NCI-H446 treated with DMSO at 0.1 percent for 48 hours (cell line): ENCODE results near the gene IGDCC3.
"Not testable (repeated sequence)": the region's sequence is repeated elsewhere in the genome, so short reads cannot be mapped to it uniquely, and the experiment has no call there.

Experiments used
- DNase-seq: peaks from one replicate; lab custom pipeline; 2025; lab: John Stamatoyannopoulos, UW

The IGDCC3 gene

DNA sequence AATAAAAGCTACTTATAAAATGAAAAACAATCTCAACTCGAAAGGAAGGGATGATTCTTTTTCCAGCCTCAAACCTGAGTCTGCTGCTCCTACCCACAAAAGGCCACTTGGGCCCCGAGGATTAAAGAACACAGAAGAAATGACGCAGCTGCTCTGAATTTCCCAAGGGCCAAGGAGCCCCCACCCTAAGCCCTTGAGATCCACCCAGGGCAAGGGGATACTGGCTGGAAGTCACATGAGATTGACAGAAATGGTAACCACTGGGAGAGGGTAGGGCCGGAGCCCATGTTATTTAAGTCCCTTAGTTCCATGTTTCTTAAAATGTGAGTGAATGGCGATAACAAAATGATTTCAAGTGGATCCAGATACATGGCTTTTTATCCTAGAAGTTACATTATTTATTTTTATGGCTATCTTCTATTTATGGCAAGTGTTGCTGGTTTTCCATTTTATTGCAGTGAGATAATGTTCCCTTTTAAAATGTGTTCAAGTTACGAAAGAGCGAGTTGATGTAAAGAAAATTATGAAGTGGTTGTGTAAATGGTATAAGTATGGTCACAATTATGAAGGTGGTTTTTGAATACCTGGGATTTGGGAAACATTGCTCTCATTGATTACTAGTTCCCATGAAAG, 28.1 kb upstream of the IGDCC3 start:
- no peak for DNase-seq

GRCh38 chr15:65404186-65404872, 26.5 kb upstream of the IGDCC3 start:
- no peak for DNase-seq

- DNase-seq, result no peak
These were observed 25.2 kb upstream of the IGDCC3 start for GRCh38 chr15:65402961-65403360.

GRCh38 chr15:65401611-65402240, 23.9 kb upstream of the IGDCC3 start:
- no peak for DNase-seq

DNA sequence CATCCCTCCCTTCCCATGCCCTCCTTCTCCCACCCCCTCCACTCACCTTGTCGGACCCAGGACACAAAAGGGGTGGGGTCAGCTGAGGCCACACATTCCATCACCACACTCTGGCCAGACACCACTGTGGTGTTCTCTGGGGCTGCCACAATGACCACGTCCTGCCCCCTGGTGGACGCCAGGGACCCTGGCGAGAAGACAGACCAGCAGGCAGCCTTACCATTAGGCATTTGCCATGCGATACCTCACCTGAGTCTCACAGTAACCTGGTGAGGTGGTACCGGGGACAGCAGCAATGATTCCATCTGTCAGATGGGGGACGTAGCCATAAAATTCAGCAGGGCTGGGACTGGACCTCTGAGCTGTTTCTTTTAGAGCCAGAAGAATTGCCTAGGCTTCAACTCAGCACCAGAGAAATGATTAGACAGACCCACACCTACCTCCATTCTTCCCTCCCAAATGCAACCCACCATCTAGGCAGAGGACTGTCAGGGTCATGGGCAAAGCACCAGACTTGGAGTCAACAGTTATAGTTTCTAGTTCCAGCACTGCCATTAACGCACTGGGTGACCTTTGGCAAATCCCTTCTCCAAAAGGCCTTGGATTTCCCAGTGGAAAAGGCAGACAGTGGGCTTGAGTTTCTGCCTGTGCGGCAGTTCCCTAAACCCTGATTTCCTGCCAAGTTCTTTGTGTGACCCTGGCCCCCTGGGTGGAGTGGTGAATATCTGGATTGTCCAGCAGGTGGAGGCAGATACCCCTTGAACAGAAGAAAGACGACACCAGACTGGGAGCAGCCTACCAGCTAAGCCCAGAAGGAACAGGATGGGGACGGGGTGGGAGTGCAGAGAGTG, 23.2 kb upstream of the IGDCC3 start:
- peak; percentile 58 for DNase-seq

DNA sequence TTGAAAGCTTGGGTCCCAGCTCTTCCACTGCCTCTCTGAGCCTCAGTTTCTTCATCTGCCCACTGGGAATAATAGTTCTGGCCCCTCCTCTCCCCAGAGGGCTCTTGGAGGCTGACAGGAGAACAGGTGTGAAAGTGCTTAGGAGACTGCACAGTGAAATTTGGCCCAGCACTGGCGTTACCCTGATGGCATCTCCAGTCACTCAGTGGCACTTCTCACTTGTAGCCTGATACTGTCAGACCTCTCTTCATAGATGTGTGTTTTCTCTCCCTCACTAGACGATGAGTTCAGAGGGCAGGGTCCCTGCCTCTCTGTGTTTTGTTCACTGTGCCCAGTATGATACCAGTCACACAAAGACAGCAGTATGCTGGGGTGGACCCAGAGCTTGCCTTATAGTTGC, 22.2 kb upstream of the IGDCC3 start:
- DNase-seq, result no peak

DNA sequence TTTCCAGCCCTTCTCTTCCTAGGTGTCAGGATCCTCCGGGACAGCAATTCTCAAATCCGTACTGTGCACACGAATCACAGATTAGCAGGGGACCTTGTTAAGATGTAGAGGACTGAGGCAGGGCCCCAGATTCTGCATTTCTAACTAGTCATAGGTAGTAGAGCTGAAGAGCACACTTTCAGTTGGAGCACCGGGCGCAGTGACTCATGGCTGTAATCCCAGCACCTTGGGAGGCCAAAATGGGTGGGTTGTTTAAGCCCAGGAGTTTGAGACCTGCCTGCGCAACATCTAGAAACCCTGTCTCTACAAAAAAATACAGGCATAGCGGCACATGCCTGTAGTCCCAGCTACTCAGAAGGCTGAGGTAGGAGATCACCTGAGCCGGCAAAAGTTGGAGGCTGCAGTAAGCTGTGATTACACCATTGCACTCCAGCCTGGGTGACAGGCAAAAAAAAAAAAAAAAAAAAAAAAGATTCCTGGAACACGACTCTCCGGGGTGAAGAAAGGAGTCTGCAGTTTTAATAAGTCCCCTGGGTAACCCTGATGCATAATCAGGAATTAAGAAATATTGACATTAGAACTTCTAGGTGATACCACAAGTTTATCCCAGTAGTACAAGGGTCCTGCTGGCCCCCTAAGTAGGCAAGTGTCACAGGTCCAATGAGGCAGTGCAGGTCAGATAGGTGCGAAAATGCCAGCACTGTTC, 21.4 kb upstream of the IGDCC3 start:
- DNase-seq, result no peak

DNA sequence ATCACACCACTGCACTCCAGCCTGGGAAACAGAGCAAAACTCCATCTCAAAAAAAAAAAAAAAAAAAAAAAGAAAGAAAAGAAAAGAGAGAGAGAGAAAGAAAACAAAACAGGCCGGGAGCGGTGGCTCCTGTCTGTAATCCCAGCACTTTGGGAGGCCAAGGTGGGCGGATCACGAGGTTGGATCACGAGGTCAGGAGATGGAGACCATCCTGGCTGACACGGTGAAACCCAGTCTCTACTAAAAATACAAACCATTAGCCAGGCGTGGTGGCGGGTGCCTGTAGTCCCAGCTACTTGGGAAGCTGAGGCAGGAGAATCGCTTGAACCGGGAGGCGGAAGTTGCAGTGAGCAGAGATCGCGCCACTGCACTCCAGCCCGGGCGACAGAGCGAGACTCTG, 20.7 kb upstream of the IGDCC3 start:
- DNase-seq, result not testable (repeated sequence)

GRCh38 chr15:65396965-65397317, 19.1 kb upstream of the IGDCC3 start:
- no peak for DNase-seq

- DNase-seq, result no peak
These were observed 18.6 kb upstream of the IGDCC3 start for GRCh38 chr15:65396283-65396964.

DNA sequence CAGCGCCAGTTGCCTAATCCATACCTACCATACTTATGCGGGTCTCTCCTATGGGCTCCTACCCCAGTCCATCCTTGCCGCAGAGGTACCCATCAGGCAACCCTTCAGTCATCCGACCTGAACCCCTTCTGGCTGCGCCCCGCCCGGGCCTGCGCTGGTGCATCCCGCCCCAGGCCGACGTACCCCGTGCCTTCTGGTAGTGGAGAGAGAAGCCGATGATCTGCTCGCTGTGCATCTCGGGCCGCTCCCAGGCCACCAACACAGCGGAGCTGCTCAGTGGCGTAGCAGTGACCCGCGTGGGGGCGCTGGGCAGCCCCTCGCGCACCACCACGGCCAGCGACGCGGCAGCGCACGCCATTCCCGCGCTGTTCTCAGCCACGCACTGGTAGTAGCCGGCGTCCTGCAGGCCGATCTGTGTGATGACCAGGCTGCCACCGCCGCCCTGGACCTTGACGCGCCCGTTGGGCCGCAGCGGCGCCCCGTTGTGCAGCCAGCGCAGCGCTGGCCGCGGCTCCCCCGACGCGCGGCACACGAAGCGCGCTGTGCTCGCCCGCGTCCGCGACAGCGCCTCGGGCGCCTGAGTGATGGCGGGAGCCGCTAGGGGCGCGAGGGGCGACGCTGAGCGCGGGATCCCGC, 17.9 kb upstream of the IGDCC3 start:
- DNase-seq, result no peak

GRCh38 chr15:65394936-65395335, 17.1 kb upstream of the IGDCC3 start:
- no peak for DNase-seq

DNA sequence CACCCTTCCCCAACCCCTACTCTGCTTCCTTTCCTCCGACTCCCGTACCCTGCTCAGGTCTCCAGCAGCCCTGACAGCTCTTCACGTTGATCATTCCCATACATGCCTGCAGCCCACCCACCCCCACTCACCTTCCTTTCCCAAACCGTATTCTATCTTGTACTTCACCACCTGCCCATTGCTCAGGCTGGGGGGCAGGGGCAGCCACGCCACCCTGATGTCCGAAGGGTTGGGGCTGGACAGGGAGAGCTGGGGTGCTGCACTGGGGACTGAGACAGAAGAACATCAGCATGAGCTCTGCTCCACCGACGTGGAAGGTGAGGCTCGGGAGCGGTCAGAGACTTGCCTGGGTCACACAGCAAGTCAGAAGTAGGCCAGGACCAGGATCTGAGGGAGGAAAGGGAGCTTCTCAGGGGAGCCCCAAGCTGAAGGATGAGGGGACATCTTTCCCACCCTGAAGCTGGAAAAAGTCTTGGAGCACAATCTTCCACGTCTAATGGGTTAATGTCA, 16.5 kb upstream of the IGDCC3 start:
- DNase-seq, result no peak

- DNase-seq, result no peak
These were observed 15.8 kb upstream of the IGDCC3 start for GRCh38 chr15:65393557-65393956.

- DNase-seq, result no peak
These were observed 15.3 kb upstream of the IGDCC3 start for GRCh38 chr15:65393091-65393490.

- no peak for DNase-seq
These were observed 14.6 kb upstream of the IGDCC3 start for GRCh38 chr15:65392368-65392767.

DNA sequence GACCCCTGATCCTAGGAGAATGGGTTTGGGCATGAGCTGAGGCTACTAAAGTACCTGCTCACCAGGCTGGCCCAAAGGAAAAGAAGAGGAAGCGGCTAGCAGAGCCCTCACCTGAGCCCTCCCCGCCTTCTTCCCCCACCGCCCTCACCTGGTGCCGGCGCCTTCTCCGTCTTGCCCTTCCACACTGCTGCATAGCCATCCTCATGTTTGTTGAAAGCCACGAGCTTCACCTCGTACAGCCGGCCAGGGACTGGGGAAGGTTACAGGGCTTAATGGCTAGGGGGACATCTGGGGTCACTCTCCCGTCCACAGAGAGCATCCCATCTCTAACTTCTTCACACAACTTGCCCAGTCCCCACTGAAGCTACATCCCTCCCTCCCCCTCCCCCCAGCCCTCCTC, 13.9 kb upstream of the IGDCC3 start:
- DNase-seq, result no peak

DNA sequence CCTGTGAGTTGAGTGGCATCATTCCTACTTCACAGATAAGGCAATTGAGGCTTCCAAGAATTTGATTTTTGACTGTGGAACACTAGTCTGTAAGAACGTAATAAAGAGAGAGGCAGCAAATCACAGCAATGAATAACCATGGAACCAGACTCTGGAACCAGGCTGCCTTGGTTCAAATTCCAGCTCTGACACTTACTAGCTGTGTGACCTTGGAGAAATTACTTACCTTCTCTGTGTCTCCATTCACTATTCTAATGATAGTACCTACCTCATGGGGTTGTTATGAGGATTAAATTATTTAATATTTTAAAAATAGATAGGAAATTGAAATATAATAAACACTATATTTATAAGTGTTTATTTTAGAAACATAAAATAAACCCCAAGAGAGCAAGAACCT, 12.6 kb upstream of the IGDCC3 start:
- no peak for DNase-seq

- no peak for DNase-seq
These were observed 11.4 kb upstream of the IGDCC3 start for GRCh38 chr15:65389226-65389625.

DNA sequence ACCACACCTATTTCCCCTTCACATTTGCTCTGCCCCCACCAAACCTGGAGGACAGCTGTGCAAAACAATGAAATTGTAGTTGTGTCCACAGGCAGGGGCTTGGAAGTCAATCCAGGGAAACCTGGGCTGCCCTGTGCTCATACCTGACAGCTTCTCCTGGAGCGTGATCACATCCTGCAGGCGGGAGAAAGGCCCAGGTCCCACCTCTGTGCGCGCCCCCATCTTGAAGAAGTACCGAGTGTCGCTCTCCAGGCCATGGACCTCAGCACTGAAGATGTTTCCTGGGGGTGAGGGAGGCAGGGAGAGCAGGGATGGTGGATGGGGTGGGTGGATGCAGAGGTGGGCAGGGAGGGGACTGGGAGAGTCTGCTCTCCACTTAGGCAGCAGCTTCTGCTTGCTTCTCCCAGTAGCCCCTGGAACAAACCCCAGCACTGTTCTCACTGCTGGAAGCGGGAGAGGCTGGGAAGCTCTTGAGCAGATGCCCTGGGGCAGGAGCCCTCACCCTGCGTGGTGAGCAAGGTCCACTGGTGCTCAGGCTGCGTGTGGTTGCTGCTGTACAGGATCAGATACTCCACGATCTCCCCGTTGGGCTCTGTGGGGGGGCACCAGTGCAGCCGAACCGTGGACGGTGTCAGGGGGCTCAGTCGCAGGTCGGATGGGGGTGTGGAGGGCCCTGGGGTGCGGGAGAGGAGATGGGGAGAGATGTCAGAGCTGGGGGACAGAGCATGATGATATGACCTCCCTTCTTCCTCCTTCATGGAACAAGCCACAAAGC, 10.7 kb upstream of the IGDCC3 start:
- no peak for DNase-seq
